GM19025 (cell line): ENCODE measurements around the gene OR8A1.
"Not testable (repeated sequence)": the region's sequence is repeated elsewhere in the genome, so short reads cannot be mapped to it uniquely, and the experiment has no call there.

Experiments used
- ATAC-seq: cut with Tn5 transposase; IDR thresholded peaks from one replicate; pipeline ENCODE4 v1.9.1; 2021; ENCODE audit warnings: mild to moderate bottlenecking, low read depth, moderate library complexity; ENCODE audit not compliant: unreplicated experiment

Gene OR8A1

DNA sequence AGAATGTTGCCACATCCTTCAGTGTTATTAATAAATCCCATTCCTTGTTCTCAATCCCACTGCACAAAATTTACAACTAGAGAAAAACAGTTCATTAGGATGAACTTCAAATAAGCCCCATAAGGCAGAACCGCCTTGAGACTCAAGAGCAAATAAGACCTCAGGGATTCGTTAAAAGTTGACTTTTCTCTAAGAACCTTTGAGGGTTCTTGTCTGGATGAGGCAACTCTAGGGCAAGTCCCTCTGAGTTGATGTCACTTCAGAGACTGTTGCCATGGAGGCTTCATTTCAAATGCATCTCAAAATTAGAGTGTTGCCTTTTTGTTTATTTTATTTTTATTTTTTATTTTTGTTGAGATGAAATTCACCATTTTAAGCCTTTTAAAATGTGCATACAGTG lies 21.6 kb downstream of the OR8A1 start:
- no peak for ATAC-seq

DNA sequence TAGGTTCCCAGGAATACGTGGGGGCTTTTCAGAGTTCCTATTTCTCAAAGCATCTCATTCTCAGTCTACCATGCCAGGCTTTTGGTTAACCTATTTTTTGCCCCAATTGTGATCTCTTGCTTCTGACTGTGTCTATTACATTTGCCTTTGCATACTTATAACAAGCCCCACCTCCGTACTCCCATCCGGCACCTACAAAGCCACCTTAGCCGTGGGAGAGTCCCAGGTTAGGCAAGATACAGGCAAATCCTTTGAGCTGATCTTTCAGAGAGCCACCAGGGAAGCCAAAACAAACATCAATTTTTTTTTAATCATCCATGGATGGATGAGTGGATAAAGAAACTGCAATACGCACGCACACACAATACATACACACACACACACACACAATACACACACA lies 22.8 kb downstream of the OR8A1 start:
- ATAC-seq, result no peak

DNA sequence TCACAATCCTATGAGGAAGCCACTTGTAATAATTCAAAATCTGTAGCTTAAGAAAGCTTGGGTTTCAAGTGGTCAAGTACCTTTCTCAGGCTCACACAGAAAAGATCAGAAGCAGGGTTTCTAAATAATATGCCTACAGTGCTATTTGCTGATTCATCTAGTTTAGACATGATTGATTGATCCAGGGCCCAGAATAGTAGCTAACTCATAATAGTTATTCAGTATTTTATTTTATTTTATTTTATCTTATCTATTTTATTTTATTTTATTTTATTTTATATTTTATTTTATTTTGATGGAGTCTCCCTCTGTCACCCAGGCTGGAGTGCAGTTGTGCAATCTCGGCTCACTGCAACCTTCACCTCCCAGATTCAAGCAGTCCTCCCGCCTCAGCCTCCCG lies 25.5 kb downstream of the OR8A1 start:
- ATAC-seq, result no peak

DNA sequence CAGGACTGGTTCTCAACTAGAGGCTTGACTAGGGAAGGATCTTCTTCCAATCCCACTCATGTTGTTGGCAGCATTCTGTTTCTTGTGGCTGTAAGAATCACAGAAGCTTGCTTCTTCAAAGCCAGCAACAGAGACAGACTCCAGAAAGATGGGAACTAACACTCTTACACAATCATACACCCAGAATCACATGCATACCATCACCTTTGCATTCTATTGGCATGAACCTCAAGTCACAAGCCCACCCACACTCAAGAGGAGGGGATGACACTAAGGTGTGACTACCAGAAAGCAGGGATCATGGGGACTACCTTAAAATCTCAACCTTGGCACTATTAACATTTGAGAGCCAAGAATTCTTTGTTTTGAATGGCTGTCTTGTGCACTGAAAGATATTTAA lies 27.8 kb downstream of the OR8A1 start:
- no peak for ATAC-seq

DNA sequence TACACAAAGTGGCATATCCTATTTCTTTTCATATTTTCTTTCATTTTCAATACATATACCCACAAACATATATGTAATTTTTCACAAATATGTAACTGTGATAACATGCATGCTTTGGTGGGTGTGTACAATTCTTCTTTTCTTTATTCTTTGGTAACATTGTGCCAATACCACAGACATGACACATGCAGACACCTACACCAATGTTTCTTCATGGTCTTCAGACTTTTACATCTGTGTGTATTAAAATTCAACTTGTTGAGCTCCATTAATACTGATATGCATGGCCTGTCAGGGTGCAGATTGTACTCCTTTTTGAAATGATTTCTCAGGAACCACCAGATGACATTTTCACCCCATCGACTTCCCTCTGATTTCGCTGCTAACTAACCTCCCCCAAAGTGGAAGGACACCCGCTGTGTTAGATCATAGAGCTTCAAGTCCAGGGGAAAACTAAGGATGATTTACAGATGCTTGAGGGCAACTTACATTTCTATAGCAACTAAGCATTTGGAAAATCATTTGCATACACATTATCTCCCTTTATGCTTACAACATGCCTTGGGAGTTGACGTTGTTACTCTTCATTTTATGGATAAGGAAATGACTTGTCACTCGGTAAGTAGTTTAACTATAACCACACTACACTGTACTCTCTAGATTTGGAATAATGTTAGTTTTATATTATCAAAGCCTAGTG lies 31.0 kb downstream of the OR8A1 start:
- no peak for ATAC-seq

DNA sequence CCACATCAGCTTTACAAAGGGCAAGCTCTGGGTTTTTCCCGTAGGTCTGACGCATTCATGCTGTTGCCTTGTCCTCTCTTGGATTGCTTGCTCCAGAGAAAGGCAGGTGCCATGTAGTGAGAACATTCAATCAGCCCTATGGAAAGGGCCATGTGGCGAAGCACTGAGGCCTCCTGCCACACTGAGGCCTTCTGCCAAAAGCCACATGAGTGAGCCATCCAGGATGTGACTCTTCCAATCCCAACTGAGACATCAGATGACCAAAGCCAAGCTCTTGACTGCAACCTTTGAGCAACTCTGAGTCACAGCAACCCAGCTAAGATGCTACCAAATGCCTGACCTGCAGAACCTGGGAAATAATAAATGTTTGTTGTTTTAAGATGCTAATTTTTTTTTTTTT lies 32.4 kb downstream of the OR8A1 start:
- ATAC-seq, result no peak

DNA sequence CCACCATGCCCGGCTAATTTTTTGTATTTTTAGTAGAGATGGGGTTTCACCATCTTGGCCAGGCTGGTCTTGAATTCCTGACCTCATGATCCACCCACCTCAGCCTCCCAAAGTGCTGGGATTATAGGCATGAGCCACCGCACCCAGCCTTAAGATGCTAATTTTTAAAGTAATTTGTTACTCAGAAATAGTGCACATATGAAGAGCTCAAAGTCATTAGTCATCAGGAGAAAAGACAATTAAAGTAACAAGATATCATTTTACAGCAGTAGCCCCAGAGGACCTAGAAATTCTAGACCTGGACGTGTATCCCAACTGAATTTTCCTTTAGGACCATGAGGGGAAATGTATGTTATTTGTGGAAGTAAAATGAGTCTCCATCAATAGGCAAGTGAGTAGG lies 32.9 kb downstream of the OR8A1 start:
- ATAC-seq, result not testable (repeated sequence)

DNA sequence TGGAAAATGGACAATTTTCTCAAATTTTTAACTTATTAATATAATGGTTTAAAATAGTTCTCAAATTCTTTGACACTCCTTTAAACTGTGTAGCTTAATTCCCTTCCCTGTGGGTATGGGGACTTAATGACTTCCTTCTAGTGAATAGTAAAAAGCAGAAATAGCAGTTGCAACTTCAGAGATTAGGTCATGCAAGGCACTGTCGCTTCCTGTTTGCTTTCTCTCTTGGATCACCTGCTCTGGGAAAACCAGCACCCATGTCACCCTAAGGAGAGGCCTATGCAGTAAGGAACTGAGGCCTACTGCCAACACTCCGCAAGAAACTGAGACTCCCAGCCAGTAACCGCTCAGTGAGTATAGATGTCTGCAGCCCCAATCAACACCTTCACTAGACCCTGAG lies 35.9 kb downstream of the OR8A1 start:
- no peak for ATAC-seq

DNA sequence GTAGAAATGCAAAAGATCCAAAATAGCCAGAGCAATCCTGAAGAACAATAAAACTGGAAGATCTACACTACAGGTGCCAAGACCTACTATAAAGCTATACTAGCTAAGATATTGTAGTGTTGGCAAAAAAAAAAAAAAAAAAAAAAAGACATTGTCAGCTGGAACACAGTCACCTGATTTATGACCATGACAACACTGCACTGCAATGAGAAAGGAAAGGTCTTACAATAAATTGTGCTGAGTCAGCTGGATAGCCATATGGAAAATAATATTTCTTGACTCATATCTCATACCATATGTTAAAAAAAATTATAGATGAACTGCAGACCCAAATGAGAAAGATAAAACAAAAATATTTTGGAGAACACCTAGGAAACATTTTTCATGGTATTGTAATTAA lies 38.4 kb downstream of the OR8A1 start:
- ATAC-seq, result no peak

DNA sequence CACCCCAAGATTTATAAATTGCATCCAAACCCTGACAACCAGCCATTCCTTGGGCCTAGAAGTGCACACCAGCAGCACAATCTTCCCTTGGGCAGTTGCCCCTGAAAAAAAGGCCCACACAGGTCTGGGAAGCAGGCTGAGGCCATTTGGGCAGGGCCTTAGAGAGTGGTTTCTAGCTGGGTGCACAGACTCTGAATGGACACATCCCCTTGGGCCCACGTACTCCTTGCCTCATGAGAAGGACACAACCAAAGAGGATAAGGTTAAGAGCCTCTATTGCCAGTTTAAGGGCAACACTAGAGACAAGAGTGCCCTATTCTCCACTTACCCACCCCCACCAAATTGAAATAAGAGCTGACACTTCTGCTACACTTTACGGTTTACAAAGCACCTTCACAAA lies 40.5 kb downstream of the OR8A1 start:
- no peak for ATAC-seq

DNA sequence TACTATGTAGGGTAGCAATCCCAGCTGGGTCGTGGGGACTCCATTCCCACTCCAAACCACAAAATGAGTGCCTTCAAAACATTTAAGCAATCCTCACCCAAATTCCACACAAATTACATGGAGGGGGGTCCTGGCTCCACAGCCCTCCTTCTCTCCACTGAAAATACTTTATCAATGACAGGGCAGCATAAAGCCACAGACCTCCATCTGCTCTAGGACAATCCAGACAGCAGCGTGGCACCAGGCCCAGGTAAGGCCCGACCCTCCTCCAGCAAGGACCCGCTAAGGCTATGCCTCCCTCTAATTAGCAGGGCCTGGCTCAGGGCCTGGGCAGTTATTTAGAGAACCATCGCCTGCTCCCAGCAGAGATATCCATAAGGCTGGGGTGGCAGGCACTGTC lies 41.3 kb downstream of the OR8A1 start, which contains the start of gene PANX3:
Gene PANX3, plus strand, starts transcription at position 365 of the 400 bp plus-strand sequence. CDS start 129 bp downstream, outside the sequence.
- no peak for ATAC-seq

DNA sequence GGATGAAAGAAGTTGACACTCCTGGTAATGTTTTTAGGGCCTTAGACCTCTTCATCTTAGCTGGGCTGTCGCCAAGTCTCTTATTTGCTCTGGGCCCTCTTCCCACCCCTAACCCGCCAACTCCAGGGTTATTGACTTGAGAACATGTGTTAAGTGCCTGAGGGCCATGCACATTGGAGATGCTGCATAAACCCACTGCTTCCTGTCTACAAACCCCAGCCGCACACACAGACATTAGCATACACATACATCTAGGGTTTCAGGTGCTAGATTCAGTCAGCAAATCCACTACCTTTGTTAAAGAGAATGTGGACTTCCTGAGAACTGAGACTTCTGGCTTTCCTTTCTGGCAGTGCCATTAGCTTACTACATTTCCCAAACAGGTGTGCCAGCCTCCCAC lies 42.2 kb downstream of the OR8A1 start:
- ATAC-seq, result no peak

DNA sequence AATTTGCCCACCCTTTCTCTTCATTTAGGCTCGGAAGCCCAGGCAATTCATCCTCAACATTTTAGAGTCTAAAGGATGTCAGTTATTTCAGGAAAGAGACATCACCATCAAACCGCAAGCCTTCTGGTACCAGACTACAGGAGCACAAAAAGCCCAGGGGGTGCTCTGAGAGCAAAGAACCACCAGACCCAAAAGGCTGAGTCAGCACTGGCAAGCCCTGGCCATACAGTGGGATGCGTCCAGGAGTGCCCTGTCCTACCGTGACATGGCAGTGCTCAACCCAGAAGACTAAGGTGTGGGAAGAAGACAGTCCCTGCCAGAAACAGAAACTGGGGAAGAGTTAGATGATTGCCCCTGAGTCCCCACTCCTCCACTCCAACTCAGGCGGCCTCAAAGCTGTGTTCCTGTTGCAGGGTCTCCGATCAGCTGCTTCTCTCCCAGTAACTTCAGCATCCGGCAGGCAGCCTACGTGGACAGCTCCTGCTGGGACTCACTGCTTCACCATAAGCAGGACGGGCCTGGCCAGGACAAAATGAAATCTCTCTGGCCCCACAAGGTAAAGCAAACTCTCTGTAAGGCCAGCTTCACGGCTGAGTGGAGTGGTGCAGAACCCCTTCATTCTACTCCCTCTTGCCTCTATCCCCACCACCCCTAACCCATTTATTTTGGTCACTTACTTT lies 42.9 kb downstream of the OR8A1 start:
- ATAC-seq, result no peak

DNA sequence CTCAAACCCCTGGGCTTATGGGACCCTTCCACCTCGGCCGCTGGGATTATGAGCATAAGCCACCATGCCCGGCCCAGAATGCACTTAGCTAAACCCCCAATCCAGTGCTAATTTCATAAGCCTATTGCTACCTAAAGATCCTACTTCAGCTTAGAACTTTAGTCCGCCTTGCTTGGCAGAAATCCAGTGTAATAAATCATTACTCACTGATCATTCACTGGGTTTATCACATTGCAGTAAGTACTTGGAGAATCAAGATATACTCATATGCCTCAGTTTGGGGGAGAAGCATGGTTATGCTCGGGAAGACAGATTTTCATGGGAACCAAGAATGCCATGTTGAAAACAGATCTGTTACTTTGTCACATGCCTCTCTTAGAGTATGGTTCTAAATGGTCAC lies 49.1 kb downstream of the OR8A1 start:
- no peak for ATAC-seq
